IMR-90 (cell line): ENCODE data around the gene EVA1C. TPM values are rescaled to one million over a fixed set of nuclear protein-coding genes. Genes with fewer than 3 reads are reported as not detected.

Experiments used
- ATAC-seq: fragments of 200-7000 bp; cut with Tn5 transposase; 2 replicates; pipeline ENCODE4 v1.9.1; 2020; ENCODE audit warnings: low read depth, mild to moderate bottlenecking, moderate library complexity
- BruUV-seq: library from RNA; stranded (reverse); fragments of 400-500 nt; replicated peaks from 2 replicates; lab custom pipeline; 2021; lab: Mats Ljungman, UMichigan
- CTCF ChIA-PET: fragments of 300-600 bp; formaldehyde crosslinking; extraction: SDS; loops from one replicate; lab custom pipeline; 2021; ENCODE audit warnings: antibody characterized with exemption; lab: Yijun Ruan, JAX
- POLR2A ChIA-PET: fragments of 300-600 bp; sonication (Branson Sonifier 250); formaldehyde crosslinking; loops from one replicate; lab custom pipeline; 2022; ENCODE audit warnings: antibody characterized with exemption; ENCODE audit not compliant: unreplicated experiment; lab: Charles Lee
- DNase-seq: peaks from one replicate; pipeline ENCODE4 v3.0.0; 2013
- H2AFZ ChIP-seq: replicated peaks from 2 replicates; pipeline ENCODE3; 2013; ENCODE audit warnings: low read length, mild to moderate bottlenecking; ENCODE audit not compliant: poor library complexity
- H2AK5ac ChIP-seq: 2 replicates; pipeline ENCODE4 v1.6.1; 2013; ENCODE audit warnings: low read depth, low read length, inconsistent platforms
- H2AK9ac ChIP-seq: replicated peaks from 2 replicates; pipeline ENCODE3; 2013; ENCODE audit warnings: mild to moderate bottlenecking, low read depth, low read length, moderate library complexity; ENCODE audit not compliant: poor library complexity
- H2BK120ac ChIP-seq: 2 replicates; pipeline ENCODE4 v1.6.1; 2013; ENCODE audit warnings: low read depth, low read length, inconsistent platforms
- H2BK15ac ChIP-seq: 3 replicates; pipeline ENCODE4 v1.6.1; 2013; ENCODE audit warnings: low read depth, low read length, inconsistent platforms
- H2BK20ac ChIP-seq: 2 replicates; pipeline ENCODE4 v1.6.1; 2013; ENCODE audit warnings: low read depth, mild to moderate bottlenecking, inconsistent platforms, low read length, moderate library complexity
- H2BK5ac ChIP-seq: 2 replicates; pipeline ENCODE4 v1.6.1; 2013; ENCODE audit warnings: mild to moderate bottlenecking, low read depth, low read length, inconsistent platforms; ENCODE audit not compliant: poor library complexity, severe bottlenecking
- H3K14ac ChIP-seq: replicated peaks from 2 replicates; pipeline ENCODE4 v1.6.1; 2013; ENCODE audit warnings: low read depth, low read length, inconsistent platforms
- H3K18ac ChIP-seq: 2 replicates; pipeline ENCODE4 v1.6.1; 2013; ENCODE audit warnings: low read depth, low read length, control low read depth
- H3K23ac ChIP-seq: 2 replicates; pipeline ENCODE4 v1.6.1; 2013; ENCODE audit warnings: low read depth, low read length, inconsistent platforms
- H3K27ac ChIP-seq: 2 replicates; pipeline ENCODE4 v1.5.1; 2013; ENCODE audit warnings: mild to moderate bottlenecking, control low read depth, low read length; ENCODE audit not compliant: insufficient read depth
- H3K27me3 ChIP-seq: 2 replicates; pipeline ENCODE4 v1.6.1; 2013; ENCODE audit warnings: low read length; ENCODE audit not compliant: control insufficient read depth, insufficient read depth
- H3K36me3 ChIP-seq: 2 replicates; pipeline ENCODE4 v1.6.1; 2013; ENCODE audit warnings: low read length, mixed read lengths; ENCODE audit not compliant: control insufficient read depth, insufficient read depth
- H3K4ac ChIP-seq: 2 replicates; pipeline ENCODE4 v1.6.1; 2013; ENCODE audit warnings: low read depth, low read length, inconsistent platforms
- H3K4me1 ChIP-seq: 2 replicates; pipeline ENCODE4 v1.6.1; 2013; ENCODE audit warnings: low read length, mixed read lengths; ENCODE audit not compliant: control insufficient read depth, insufficient read depth
- H3K4me2 ChIP-seq: 2 replicates; pipeline ENCODE4 v1.6.1; 2013; ENCODE audit warnings: low read depth, mild to moderate bottlenecking, control low read depth, low read length, moderate library complexity
- H3K4me3 ChIP-seq: 2 replicates; pipeline ENCODE4 v1.5.1; 2013; ENCODE audit warnings: low read depth, mild to moderate bottlenecking, control low read depth, low read length, moderate library complexity; ENCODE audit not compliant: insufficient read depth
- H3K56ac ChIP-seq: 2 replicates; pipeline ENCODE4 v1.6.1; 2013; ENCODE audit warnings: low read length, inconsistent platforms; ENCODE audit not compliant: insufficient read depth; ENCODE audit errors: extremely low read depth
- H3K79me1 ChIP-seq, 2 experiments: 2 replicates each; pipeline ENCODE4 v1.6.1; 2013; ENCODE audit warnings: low read length in 2 of 2, inconsistent platforms in 1 of 2, low read depth in 1 of 2
- H3K9ac ChIP-seq: 2 replicates; pipeline ENCODE4 v1.6.1; 2013; ENCODE audit warnings: low read depth, low read length, control low read depth
- H3K9me1 ChIP-seq: 2 replicates; pipeline ENCODE4 v1.6.1; 2013; ENCODE audit warnings: low read length, inconsistent platforms; ENCODE audit not compliant: insufficient read depth
- H3K9me3 ChIP-seq: 2 replicates; pipeline ENCODE4 v1.6.1; 2013; ENCODE audit warnings: low read length; ENCODE audit not compliant: control insufficient read depth, insufficient read depth
- H4K20me1 ChIP-seq: 2 replicates; pipeline ENCODE4 v1.6.1; 2013; ENCODE audit warnings: low read length, inconsistent platforms; ENCODE audit not compliant: insufficient read depth
- H4K5ac ChIP-seq: 2 replicates; pipeline ENCODE4 v1.6.1; 2013; ENCODE audit warnings: mild to moderate bottlenecking, low read depth, low read length, control low read depth
- H4K8ac ChIP-seq, 2 experiments: 2 replicates each; pipeline ENCODE4 v1.6.1; 2013; ENCODE audit warnings: low read depth in 2 of 2, low read length in 2 of 2, control low read depth in 1 of 2, inconsistent platforms in 1 of 2
- H4K91ac ChIP-seq: 2 replicates; pipeline ENCODE4 v1.6.1; 2013; ENCODE audit warnings: low read depth, low read length, inconsistent platforms; ENCODE audit not compliant: insufficient read depth
- CEBPB ChIP-seq: IDR thresholded peaks from 2 replicates; pipeline ENCODE4 v1.6.1; 2012; ENCODE audit warnings: low read depth, low read length, improper control_type of control experiment
- CTCF ChIP-seq: conservative IDR thresholded peaks from 2 replicates; pipeline ENCODE4 v1.5.1; 2012; ENCODE audit warnings: mild to moderate bottlenecking, low read depth, low read length, improper control_type of control experiment
- ELK1 ChIP-seq: fragments of 150-350 bp; IDR thresholded peaks from 2 replicates; pipeline ENCODE4 v1.6.1; 2016; ENCODE audit warnings: low read depth, mild to moderate bottlenecking, low read length, moderate library complexity, borderline replicate concordance
- MXI1 ChIP-seq: IDR thresholded peaks from 2 replicates; pipeline ENCODE4 v1.6.1; 2012; ENCODE audit warnings: low read depth, mild to moderate bottlenecking, low read length, moderate library complexity, borderline replicate concordance
- POLR2A ChIP-seq: IDR thresholded peaks from 2 replicates; pipeline ENCODE4 v1.6.1; 2012; ENCODE audit warnings: mild to moderate bottlenecking, low read depth, low read length
- RFX5 ChIP-seq: IDR thresholded peaks from 2 replicates; pipeline ENCODE4 v1.8.0; 2012; ENCODE audit warnings: low read depth, mild to moderate bottlenecking, low read length, moderate library complexity
- WGBS, 2 experiments: methylation state at CpG; one replicate each; pipeline versions ENCODE4 v1.1.5 to v1.1.7; 2013; ENCODE audit warnings: missing lambda C conversion rate in 2 of 2; ENCODE audit not compliant: insufficient read length in 1 of 2; ENCODE audit errors: extremely low coverage in 2 of 2; 5-methylcytosine and 5-hydroxymethylcytosine counted together
- dilution Hi-C: fragments of 300-500 bp; cut with HindIII; formaldehyde crosslinking; loops from one replicate; pipeline ENCODE4 v1.14.3; 2018; ENCODE audit warnings: low sequenced_read_pairs; ENCODE audit not compliant: unreplicated experiment
- in situ Hi-C: fragments of 300-500 bp; cut with MboI; formaldehyde crosslinking; loops from 3 replicates; pipeline ENCODE4 v1.14.3; 2019; ENCODE audit warnings: low sequenced_read_pairs, inconsistent platforms, mixed read lengths
- intact Hi-C: fragments of 100-400 bp; cut with micrococcal nuclease; formaldehyde crosslinking; loops from 2 replicates; pipeline ENCODE4 v1.10.0; 2022
- polyA plus RNA-seq, 3 experiments: library from polyadenylated mRNA; depleted of rRNA; stranded (reverse); fragments of >200 nt; gene quantifications; 2 replicates each; pipeline ENCODE4 v1.2.3, GENCODE V29; 2012; ENCODE audit warnings: low replicate concordance in 1 of 3
- total RNA-seq: library from RNA; depleted of rRNA; stranded (reverse); fragments of >200 nt; gene quantifications from 2 replicates; pipeline ENCODE4 v1.2.3, GENCODE V29; 2012

The EVA1C gene
- total and polyA plus RNA-seq, 2 of the 4 experiments (the other 2 are of a cell fraction), result 0.72 to 1.1 TPM

GRCh38 chr21:32418146-32418545, 5.6 kb downstream of the EVA1C start:
- H3K27ac ChIP-seq, result no peak overlapping the region
- H4K91ac ChIP-seq, result no peak overlapping the region
- dilution Hi-C loops (no loop called here), in situ Hi-C loops (no loop called here), intact Hi-C loops (loop anchor here (10.0 kb wide), 1 partner anchor 77 kb away; no protein-coding TSS in a partner anchor)
- no peaks in the 10 kb centered on the region for H3K9me1 ChIP-seq
- no peak overlapping the region for H3K4ac ChIP-seq
- no peak overlapping the region for H3K18ac ChIP-seq
- H4K8ac ChIP-seq, result no peak overlapping the region
- H2BK120ac ChIP-seq, result no peak overlapping the region
- no peak for TF ChIP-seq MXI1
- TF ChIP-seq POLR2A, result no peak
- TF ChIP-seq CEBPB, result no peak
- no peak for TF ChIP-seq CTCF
- TF ChIP-seq ELK1, result no peak
- TF ChIP-seq RFX5, result no peak
- H3K9ac ChIP-seq, result no peak overlapping the region
- H4K5ac ChIP-seq, result no peak overlapping the region
- BruUV-seq, result no TSS peak
- H3K4me2 ChIP-seq, result no peak overlapping the region
- no peak overlapping the region for H2BK20ac ChIP-seq
- POLR2A ChIA-PET, result no interaction called here
- H2AK9ac ChIP-seq, result no peak overlapping the region
- H2AK5ac ChIP-seq, result no peak overlapping the region
- DNase-seq, result no peak
- ATAC-seq, result no peak
- peaks cover 3% of the 10 kb centered on the region; the same call in 1 of the 2 replicates for H3K27me3 ChIP-seq
- 17% methylated on average over 1 of the region's 4 CpGs; no CpG with 5 or more reads in 1 of the 2 experiments for WGBS, 2 experiments
- H3K79me1 ChIP-seq, result no peaks in the 10 kb centered on the region
- peaks cover 4% of the 10 kb centered on the region for H3K4me1 ChIP-seq
- no peaks in the 10 kb centered on the region for H3K36me3 ChIP-seq
- H3K23ac ChIP-seq, result no peak overlapping the region
- H3K4me3 ChIP-seq, result no peak overlapping the region
- H3K9me3 ChIP-seq, result no peaks in the 10 kb centered on the region
- H3K56ac ChIP-seq, result no peak overlapping the region
- CTCF ChIA-PET, result no interaction called here
- no peaks in the 10 kb centered on the region for H4K20me1 ChIP-seq
- no peak overlapping the region for H2AFZ ChIP-seq
- H3K14ac ChIP-seq, result no peak overlapping the region; the same call in 1 of the 2 replicates
- H2BK15ac ChIP-seq, result no peak overlapping the region
- H2BK5ac ChIP-seq, result no peak overlapping the region
